ENCODE measurements around the gene C10orf67.
"Not testable (repeated sequence)": the region's sequence is repeated elsewhere in the genome, so short reads cannot be mapped to it uniquely, and the experiment has no call there.

C10orf67 gene

GRCh38 chr10:23364378-23364777 is 19.8 kb upstream of the C10orf67 start:
- DNase-seq, result no peak
- in situ Hi-C loops (cut with HindIII; ENCODE audit: low pct_ligation_motif_present, low pct_unique_long_range_greater_than_20kb, low sequenced_read_pairs), result no loop called here

GRCh38 chr10:23363793-23364135 is 19.2 kb upstream of the C10orf67 start:
- in situ Hi-C loops (cut with HindIII; ENCODE audit: low pct_ligation_motif_present, low pct_unique_long_range_greater_than_20kb, low sequenced_read_pairs), result no loop called here
- no peak for DNase-seq

DNA sequence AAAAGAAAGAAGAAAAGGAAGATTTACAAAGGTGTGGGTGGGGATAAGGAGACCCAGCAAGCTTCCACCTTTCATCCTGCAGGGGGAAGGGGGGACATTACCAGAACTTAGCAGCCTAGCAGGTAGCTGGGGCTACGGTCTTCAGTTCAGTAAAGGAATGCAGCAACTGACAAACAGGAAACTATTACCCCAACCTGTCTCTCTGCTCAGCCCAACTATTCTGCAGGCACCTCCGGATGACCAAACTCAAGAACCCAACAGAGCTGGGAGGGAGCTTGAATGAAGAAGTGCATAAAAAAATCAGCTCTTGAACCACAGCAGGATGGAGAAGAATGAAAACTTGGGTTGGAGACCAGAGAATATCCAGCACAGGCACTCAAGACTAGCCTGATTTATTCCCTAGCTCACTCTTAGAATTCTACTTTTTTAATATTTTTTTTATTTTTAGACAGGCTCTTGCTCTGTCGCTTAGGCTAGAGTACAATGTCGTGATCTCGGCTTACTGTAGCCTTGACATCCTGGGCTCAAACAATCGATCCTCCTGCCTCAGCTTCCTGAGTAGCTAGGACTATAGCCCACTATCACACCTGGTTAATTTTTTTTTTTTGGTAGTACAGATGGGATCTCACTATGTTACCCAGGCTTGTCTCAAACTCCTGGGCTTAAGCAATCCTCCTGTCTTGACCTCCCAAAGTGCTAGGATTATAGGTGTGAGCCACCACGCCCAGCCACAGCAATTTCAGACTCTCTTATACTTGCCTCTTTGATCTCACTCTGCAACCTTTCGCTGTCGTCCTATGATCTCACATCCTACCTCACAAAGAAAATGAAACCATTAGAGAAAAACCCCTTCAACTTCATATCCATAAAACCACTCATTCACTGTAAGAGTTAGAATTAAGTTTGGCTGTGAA is 18.5 kb upstream of the C10orf67 start:
- no peak for DNase-seq
- in situ Hi-C loops (cut with HindIII; ENCODE audit: low pct_ligation_motif_present, low pct_unique_long_range_greater_than_20kb, low sequenced_read_pairs), result no loop called here

DNA sequence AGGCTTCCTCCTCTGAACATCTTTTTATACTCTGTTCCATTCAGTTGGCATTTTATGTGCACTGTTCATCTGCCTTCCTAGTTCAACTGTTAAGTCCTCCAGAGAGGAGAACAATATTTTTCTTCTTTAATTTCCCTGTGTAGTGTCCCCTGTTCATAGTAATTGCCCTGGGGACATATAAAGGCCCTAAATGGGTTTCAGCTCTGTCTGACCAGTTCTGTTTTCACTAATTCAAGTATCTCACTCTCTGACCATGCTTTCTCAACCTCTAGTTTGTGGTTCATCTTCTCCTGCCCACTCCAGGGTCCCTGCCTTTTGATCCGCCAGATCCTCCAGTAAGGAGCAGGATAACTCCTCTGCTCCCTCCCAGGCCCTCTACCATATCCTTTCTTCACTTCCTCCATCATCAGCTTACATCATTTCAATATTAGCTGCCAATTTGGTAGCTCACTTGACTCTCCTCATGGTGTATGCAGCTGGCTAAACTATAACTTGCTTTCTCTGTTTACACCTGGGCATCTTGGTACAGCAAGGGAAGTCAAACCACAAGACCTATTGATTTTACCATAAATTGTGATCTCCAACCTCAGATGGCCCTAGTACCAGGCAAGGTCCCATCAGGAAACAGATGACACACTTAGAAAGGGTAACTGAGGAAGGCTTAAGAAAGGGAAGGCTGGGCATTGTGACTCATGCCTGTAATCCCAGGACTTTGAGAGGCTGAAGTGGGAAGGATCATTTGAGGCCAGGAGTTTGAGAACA is 17.7 kb upstream of the C10orf67 start:
- in situ Hi-C loops (cut with HindIII; ENCODE audit: low pct_ligation_motif_present, low pct_unique_long_range_greater_than_20kb, low sequenced_read_pairs), result no loop called here
- DNase-seq, result no peak

- DNase-seq, result no peak
- in situ Hi-C loops (cut with HindIII; ENCODE audit: low pct_ligation_motif_present, low pct_unique_long_range_greater_than_20kb, low sequenced_read_pairs), result no loop called here
Measured at GRCh38 chr10:23361665-23362064, 17.1 kb upstream of the C10orf67 start.

GRCh38 chr10:23359692-23360380 is 15.2 kb upstream of the C10orf67 start:
- in situ Hi-C loops (cut with HindIII; ENCODE audit: low pct_ligation_motif_present, low pct_unique_long_range_greater_than_20kb, low sequenced_read_pairs), result no loop called here
- no peak for DNase-seq

DNA sequence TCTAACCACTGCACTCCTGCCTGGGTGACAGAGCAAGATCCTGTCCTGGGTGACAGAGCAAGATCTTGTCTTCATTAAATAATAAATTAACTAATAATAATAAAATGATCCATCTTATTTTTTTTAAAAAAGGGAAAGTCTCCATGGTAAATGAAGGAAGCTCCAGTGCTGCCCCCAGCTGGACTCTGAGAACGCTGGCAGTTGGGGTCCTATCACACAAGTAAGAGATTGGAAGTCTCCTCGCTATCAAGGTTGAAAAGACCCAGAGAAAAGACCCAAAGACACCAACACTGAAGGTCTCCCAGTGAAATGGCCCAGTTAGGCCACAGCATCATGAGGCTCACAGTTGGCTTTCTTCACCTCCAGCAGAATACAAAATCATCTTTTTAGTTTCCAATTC is 13.8 kb upstream of the C10orf67 start:
- in situ Hi-C loops (cut with HindIII; ENCODE audit: low pct_ligation_motif_present, low pct_unique_long_range_greater_than_20kb, low sequenced_read_pairs), result no loop called here
- no peak for DNase-seq

- no peak for DNase-seq
- in situ Hi-C loops (cut with HindIII; ENCODE audit: low pct_ligation_motif_present, low pct_unique_long_range_greater_than_20kb, low sequenced_read_pairs), result no loop called here
Measured at GRCh38 chr10:23354630-23355279, 10.2 kb upstream of the C10orf67 start.

DNA sequence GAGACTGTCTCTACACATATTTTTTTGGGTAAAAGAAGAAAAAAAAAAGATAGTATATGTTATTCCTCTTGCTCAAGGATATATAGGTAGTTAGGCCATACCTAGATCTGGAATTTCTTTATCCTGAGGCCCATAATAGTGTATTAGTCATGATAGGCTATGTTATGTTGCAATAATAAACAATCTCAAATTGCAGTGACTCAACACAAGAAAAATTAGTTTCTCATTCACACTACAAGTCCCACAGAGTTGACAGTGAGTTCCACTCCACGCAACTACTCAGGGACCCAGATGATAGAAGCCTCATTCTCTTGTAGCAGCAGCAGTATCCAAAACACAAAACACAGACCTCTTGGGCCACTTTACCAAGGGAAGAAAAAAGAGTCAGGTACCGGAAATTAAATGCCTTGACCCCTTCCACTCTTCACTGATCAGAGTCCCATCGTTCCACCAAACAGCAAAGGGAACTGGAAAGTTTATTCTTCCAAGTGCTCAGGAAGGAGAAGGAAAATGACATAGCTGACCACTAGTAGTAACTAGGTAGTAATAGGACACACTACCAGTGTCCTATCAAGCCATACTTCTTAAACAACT is 7.4 kb upstream of the C10orf67 start:
- in situ Hi-C loops (cut with HindIII; ENCODE audit: low pct_ligation_motif_present, low pct_unique_long_range_greater_than_20kb, low sequenced_read_pairs), result no loop called here
- no peak for DNase-seq

- in situ Hi-C loops (cut with HindIII; ENCODE audit: low pct_ligation_motif_present, low pct_unique_long_range_greater_than_20kb, low sequenced_read_pairs); DNase-seq: not testable (repeated sequence)
Measured at GRCh38 chr10:23350706-23351105, 6.1 kb upstream of the C10orf67 start.

DNA sequence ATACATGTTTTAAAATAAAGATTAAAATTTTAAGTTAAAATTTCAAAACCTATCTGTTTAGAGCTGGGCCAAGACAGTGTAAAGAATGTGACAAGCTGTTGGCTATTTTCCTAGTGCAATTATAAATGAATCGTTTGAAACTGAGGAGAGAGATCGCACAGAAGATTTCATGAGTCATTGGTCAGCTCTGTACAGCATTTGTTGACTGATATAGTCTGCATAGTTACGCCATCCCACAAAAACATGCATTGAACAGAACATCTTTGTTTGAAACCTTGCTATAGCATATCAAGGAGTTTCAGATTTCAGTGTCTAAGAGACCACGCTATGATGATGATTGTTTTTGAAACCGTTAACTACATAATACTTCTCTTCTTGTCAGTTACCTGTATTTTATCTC is 1.3 kb upstream of the C10orf67 start:
- in situ Hi-C loops (cut with HindIII; ENCODE audit: low pct_ligation_motif_present, low pct_unique_long_range_greater_than_20kb, low sequenced_read_pairs), result no loop called here
- no peak for DNase-seq

DNA sequence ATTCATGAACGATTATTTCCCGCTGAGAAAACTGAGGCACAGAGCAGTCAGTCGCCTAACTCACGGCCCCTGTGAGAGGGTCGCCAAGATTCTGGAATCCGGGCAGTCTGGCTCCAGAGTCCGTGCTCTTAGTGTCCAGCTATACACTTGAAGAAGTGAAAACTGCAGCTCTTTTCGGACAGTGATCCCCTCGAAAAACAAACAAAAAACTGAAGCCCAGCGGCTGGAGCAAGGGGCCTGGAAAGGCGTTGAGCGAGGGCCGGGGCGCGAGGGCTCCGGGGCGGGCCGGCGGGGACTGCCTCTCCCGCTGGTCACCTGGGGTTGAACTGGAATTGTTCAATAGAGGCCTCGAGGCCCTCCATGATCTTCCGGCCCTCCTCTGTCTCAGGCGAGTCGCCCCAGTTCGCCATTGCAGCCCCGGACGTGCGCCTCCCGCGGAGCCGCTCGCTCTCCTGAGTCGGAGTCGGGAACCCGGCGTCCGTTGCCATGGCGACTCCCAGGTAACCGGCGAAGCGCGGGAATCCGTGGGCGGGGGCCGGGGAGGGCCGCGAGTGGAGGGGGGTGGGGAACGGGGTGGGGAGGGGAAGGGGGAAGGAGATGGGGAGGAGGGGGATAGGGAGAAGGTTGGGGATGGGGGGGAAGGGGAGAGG is 881 bp downstream of the C10orf67 start:
- in situ Hi-C loops (cut with HindIII; ENCODE audit: low pct_ligation_motif_present, low pct_unique_long_range_greater_than_20kb, low sequenced_read_pairs), result no loop called here
- no peak for DNase-seq

DNA sequence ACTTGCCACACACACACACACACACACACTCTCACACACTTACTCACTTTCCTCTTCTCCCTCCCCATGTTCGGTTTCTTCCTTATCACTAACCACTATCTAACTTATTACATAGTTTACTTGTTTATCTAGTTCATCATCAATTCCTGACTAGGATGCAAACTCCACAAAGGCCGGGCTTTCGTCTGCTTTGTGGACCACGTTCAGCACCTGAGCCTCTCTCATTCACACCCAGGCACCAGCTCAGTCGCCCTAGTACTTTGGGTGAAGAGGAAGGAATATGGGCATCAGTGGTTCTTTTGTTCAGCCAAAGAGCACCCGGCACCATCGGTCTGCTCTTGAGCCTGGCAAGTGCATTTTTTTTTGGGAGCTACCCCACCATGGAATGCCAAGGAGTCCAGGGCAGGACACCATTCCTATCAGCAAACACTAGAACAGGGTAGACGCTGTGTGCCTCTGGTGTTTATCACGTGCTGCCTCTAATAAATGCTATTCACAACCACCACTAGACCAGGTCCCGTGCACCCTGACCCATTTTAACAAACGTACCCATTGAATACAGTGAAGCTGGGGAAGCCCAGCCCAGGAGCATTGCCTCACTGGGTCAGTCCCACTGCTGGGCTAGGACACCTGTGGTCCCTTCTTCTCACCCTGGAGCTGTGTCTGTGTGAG is 2.2 kb downstream of the C10orf67 start:
- in situ Hi-C loops (cut with HindIII; ENCODE audit: low pct_ligation_motif_present, low pct_unique_long_range_greater_than_20kb, low sequenced_read_pairs), result no loop called here
- DNase-seq, result no peak

GRCh38 chr10:23341004-23341403 is 3.6 kb downstream of the C10orf67 start:
- in situ Hi-C loops (cut with HindIII; ENCODE audit: low pct_ligation_motif_present, low pct_unique_long_range_greater_than_20kb, low sequenced_read_pairs), result no loop called here
- DNase-seq, result no peak

DNA sequence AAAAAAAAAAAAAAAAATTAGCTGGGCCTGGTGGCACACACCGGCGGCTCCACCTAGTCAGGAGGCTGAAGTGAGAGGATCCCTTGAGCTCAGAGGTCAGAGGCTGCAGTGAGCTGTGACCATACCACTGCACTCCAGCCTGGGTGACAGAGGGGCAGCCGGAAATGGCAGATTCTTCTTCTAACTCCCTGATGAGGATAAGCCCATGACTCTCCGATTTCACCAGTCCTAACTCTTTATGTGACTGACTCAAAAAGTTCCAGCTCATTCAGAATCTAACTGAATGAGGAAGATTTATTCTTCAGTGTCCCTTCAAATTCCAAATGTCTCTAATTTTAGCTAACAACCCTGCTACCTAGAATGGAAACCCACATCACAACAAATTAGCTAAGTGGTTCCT is 4.2 kb downstream of the C10orf67 start:
- in situ Hi-C loops (cut with HindIII; ENCODE audit: low pct_ligation_motif_present, low pct_unique_long_range_greater_than_20kb, low sequenced_read_pairs), result no loop called here
- DNase-seq, result no peak

DNA sequence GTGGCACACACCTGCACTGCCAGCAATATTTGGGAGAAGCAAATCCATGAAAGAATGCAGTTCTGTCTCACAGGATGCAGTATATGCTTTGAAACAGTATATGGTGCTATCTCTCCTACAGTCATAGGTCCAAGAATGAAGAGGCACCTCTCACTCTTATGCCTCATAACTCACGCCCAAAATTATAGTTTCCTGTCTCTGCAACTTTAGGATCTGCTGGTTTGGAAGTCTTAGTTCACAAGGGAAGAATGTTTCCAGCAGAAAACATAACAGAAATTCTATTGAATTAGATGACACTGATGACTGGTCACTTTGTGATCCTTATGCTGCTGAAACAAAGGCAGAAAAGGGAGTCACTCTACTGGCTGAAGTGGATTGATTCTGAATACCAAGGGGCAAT is 5.7 kb downstream of the C10orf67 start:
- no peak for DNase-seq

DNA sequence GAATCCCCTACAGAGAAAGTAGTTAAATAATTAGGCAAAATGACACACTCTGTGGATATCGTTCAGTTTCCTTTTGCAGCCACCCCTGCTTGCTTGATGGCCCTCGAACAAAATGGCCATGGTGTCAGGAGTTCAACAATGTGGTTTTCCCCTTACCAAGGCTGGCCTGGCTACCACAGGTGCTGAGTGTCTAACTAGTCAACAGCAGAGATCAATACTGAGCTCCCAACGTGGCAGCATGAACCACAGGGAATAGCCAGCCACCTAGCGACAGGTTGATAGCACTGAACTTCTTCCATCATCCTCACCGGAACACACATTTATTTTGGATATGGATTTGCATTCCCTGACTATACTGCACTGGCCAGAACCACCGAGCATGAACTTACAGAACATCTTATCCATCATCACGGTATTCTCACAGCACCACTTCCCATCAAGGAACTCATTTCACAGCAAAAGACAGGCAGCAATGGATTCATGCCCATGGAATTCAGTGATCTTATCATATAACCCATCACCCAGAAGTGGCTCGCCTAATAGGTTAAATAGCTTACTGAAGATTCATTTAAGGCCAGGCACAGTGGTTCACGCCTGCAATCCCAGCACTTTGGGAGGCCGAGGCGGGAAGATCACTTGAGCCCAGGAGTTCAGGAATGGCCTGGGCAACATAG is 6.3 kb downstream of the C10orf67 start:
- no peak for DNase-seq
- in situ Hi-C loops (cut with HindIII; ENCODE audit: low pct_ligation_motif_present, low pct_unique_long_range_greater_than_20kb, low sequenced_read_pairs), result no loop called here

More for the DNA sequence above, 5.7 kb downstream of the C10orf67 start:
- in situ Hi-C loops (cut with HindIII; ENCODE audit: low pct_ligation_motif_present, low pct_unique_long_range_greater_than_20kb, low sequenced_read_pairs), result no loop called here
